Transverse colon (tissue), 4 donors: Measurements from ENCODE around the gene CDH22. TPM values are rescaled to one million over a fixed set of nuclear protein-coding genes. Genes with fewer than 3 reads are reported as not detected.
A peak's percentile ranks its signal among the peaks of the same experiment; 100 is the strongest.

ENCODE experiments used
- DNase-seq: peaks from one replicate; pipeline ENCODE4 v3.0.0-alpha.2; 2019
- H3K27ac ChIP-seq, 4 donors: fragments of 200-600 bp; sonication (generic); 2 replicates each; pipeline ENCODE4 v1.5.1; 2016 to 2018; ENCODE audit warnings: inconsistent platforms in 4 of 4
- H3K27me3 ChIP-seq: fragments of 200-600 bp; sonication (generic); 2 replicates; pipeline ENCODE4 v1.5.1; 2017; ENCODE audit warnings: inconsistent platforms
- H3K36me3 ChIP-seq, 4 donors: fragments of 200-600 bp; sonication (generic); 2 replicates each; pipeline ENCODE4 v1.5.1; 2017 to 2019; ENCODE audit warnings: inconsistent platforms in 4 of 4
- H3K4me1 ChIP-seq, 4 donors: fragments of 200-600 bp; sonication (generic); 2 replicates each; pipeline ENCODE4 v1.5.1; 2017 to 2020; ENCODE audit warnings: inconsistent platforms in 4 of 4
- H3K4me3 ChIP-seq, 4 donors: fragments of 200-600 bp; sonication (generic); 1 replicate in 1 of 4; 2 replicates in 3 of 4; pipeline versions ENCODE4 v1.5.1 to v1.6.1; 2017 to 2019; ENCODE audit warnings: inconsistent platforms in 4 of 4
- H3K9me3 ChIP-seq, 2 donors: fragments of 200-600 bp; sonication (generic); 2 replicates each; pipeline ENCODE4 v1.5.1; 2017 to 2019; ENCODE audit warnings: inconsistent platforms in 2 of 2
- CTCF ChIP-seq, 5 experiments: fragments of 200-600 bp in 3 of 5; fragments of 450-650 bp in 2 of 5; sonication (generic) in 3 of 5; IDR thresholded peaks; 1 replicate in 2 of 5; 2 replicates in 3 of 5; pipeline ENCODE4 v1.5.1; 2016 to 2017; ENCODE audit warnings: antibody characterized with exemption in 5 of 5, inconsistent platforms in 3 of 5, mild to moderate bottlenecking in 2 of 5, moderate library complexity in 1 of 5
- EP300 ChIP-seq: sonication (generic); formaldehyde crosslinking; IDR thresholded peaks from one replicate; pipeline ENCODE4 v1.6.1; 2017; ENCODE audit warnings: antibody characterized with exemption, low read depth
- POLR2A ChIP-seq: fragments of 450-650 bp; IDR thresholded peaks from one replicate; pipeline ENCODE4 v1.6.1; 2016; ENCODE audit warnings: antibody characterized with exemption, mild to moderate bottlenecking, moderate library complexity
- POLR2AphosphoS5 ChIP-seq, 3 donors: sonication (generic); formaldehyde crosslinking; IDR thresholded peaks; one replicate each; pipeline ENCODE4 v1.6.1; 2016; ENCODE audit warnings: antibody characterized with exemption in 3 of 3
- WGBS, 2 donors: methylation state at CpG; one replicate each; pipeline ENCODE4 v1.1.5; 2018; ENCODE audit warnings: low coverage in 1 of 2; 5-methylcytosine and 5-hydroxymethylcytosine counted together
- in situ Hi-C, 4 donors: fragments of 200-750 bp; cut with MboI; loops; one replicate each; pipeline versions ENCODE4 v1.15.0 to v1.15.1; 2017; ENCODE audit warnings: low sequenced_read_pairs in 3 of 4, low pct_ligation_motif_present in 1 of 4, low pct_unique_long_range_greater_than_20kb in 1 of 4
- intact Hi-C: fragments of 100-400 bp; cut with DNase I; formaldehyde crosslinking; loops from one replicate; pipeline ENCODE4 v1.15.1; 2023; ENCODE audit warnings: low total_unique reads
- total RNA-seq, 4 donors: library from RNA; depleted of rRNA; stranded (reverse); fragments of >200 nt; gene quantifications; one replicate each; pipeline ENCODE4 v1.1.0, GENCODE V29; 2016

CDH22 gene
- total RNA-seq, 4 donors from 2014 or later: not detected

- no peaks in the 10 kb centered on the region for H3K4me1 ChIP-seq
- no peak for TF ChIP-seq POLR2AphosphoS5 (IDR thresholded peaks at IDR 0.05)
- TF ChIP-seq EP300: no peak
- H3K36me3 ChIP-seq: no peaks in the 10 kb centered on the region
- in situ Hi-C loops: no loop called here
- H3K9me3 ChIP-seq: no peaks in the 10 kb centered on the region
- 65% methylated on average over 2 of the region's 2 CpGs; no CpG with 5 or more reads in 1 of the 2 donors for WGBS, 2 donors
- H3K27ac ChIP-seq: no peak overlapping the region
- no peak overlapping the region for H3K4me3 ChIP-seq
- no peak for DNase-seq
- peaks cover 47% of the 10 kb centered on the region for H3K27me3 ChIP-seq
- intact Hi-C loops: no loop called here
These were observed 100.5 kb downstream of the CDH22 start for GRCh38 chr20:46207793-46208192.

- in situ Hi-C loops: no loop called here
These were observed 101.2 kb downstream of the CDH22 start for GRCh38 chr20:46206992-46207549.

GRCh38 chr20:46206025-46206424 is 102.3 kb downstream of the CDH22 start:
- H3K9me3 ChIP-seq: no peaks in the 10 kb centered on the region
- no peak for TF ChIP-seq EP300
- WGBS, 2 donors: 0 to 16% methylated on average over 1 to 5 of the region's 5 CpGs
- peak; percentile 29 for DNase-seq
- H3K4me3 ChIP-seq: no peak overlapping the region
- intact Hi-C loops (no loop called here), in situ Hi-C loops (no loop called here)
- no peak overlapping the region for H3K27ac ChIP-seq
- no peaks in the 10 kb centered on the region for H3K36me3 ChIP-seq
- peaks cover 43% of the 10 kb centered on the region for H3K27me3 ChIP-seq
- H3K4me1 ChIP-seq: no peaks in the 10 kb centered on the region

More at GRCh38 chr20:46206992-46207549, 101.2 kb downstream of the CDH22 start:
- 50 to 59% methylated on average over 4 to 6 of the region's 6 CpGs for WGBS, 2 donors
- Histone ChIP-seq H3K27ac (no peak overlapping the region), H3K27me3 (peaks cover 43% of the 10 kb centered on the region), H3K36me3 (no peaks in the 10 kb centered on the region), H3K9me3 (no peaks in the 10 kb centered on the region), H3K4me3 (no peak overlapping the region), H3K4me1 (no peaks in the 10 kb centered on the region)
- no peak for DNase-seq
- intact Hi-C loops: no loop called here
- TF ChIP-seq EP300 (no peak), POLR2AphosphoS5 (IDR thresholded peaks at IDR 0.05) (no peak), CTCF (IDR thresholded peaks at IDR 0.05) (no peak), POLR2A (no peak)

- Histone ChIP-seq H3K9me3 (no peaks in the 10 kb centered on the region), H3K4me1 (no peaks in the 10 kb centered on the region), H3K36me3 (no peaks in the 10 kb centered on the region), H3K27me3 (peaks cover 46% of the 10 kb centered on the region), H3K27ac (no peak overlapping the region), H3K4me3 (no peak overlapping the region)
- in situ Hi-C loops (no loop called here), intact Hi-C loops (no loop called here)
- TF ChIP-seq CTCF (IDR thresholded peaks at IDR 0.05) (no peak), EP300 (no peak), POLR2A (no peak), POLR2AphosphoS5 (IDR thresholded peaks at IDR 0.05) (no peak)
- 48% methylated on average over 3 of the region's 3 CpGs; no CpG with 5 or more reads in 1 of the 2 donors for WGBS, 2 donors
- no peak for DNase-seq
These were observed 102.9 kb downstream of the CDH22 start for GRCh38 chr20:46205349-46205748.

- 27% methylated on average over 8 of the region's 8 CpGs; no CpG with 5 or more reads in 1 of the 2 donors for WGBS, 2 donors
- Histone ChIP-seq H3K27ac (no peak overlapping the region), H3K4me1 (no peaks in the 10 kb centered on the region), H3K4me3 (no peak overlapping the region), H3K36me3 (no peaks in the 10 kb centered on the region), H3K27me3 (peaks cover 46% of the 10 kb centered on the region), H3K9me3 (no peaks in the 10 kb centered on the region)
- in situ Hi-C loops: no loop called here
- DNase-seq: no peak
- TF ChIP-seq CTCF (IDR thresholded peaks at IDR 0.05) (no peak), EP300 (no peak), POLR2AphosphoS5 (IDR thresholded peaks at IDR 0.05) (no peak), POLR2A (no peak)
- intact Hi-C loops: no loop called here
These were observed 103.6 kb downstream of the CDH22 start for GRCh38 chr20:46204594-46205186.
